AG04450 (cell line): ENCODE data around the gene PRKAG2. TPM values are rescaled to one million over a fixed set of nuclear protein-coding genes. Genes with fewer than 3 reads are reported as not detected.

Experiments used
- CTCF ChIA-PET: fragments of 300-600, 350-600 bp; formaldehyde crosslinking; extraction: SDS; loops from one replicate; lab custom pipeline; 2022; ENCODE audit warnings: antibody characterized with exemption, inconsistent platforms; lab: Charles Lee
- POLR2A ChIA-PET: fragments of 350-600 bp; formaldehyde crosslinking; extraction: SDS; loops from one replicate; lab custom pipeline; 2021; ENCODE audit warnings: antibody characterized with exemption, inconsistent platforms; lab: Yijun Ruan, JAX
- DNase-seq: peaks from one replicate; pipeline ENCODE4 v3.0.0-alpha.2; 2011; ENCODE audit warnings: low read depth, low spot score
- H3K27ac ChIP-seq: one replicate; pipeline ENCODE4 v1.5.1; 2012; ENCODE audit warnings: low read depth, low read length, control low read depth
- H3K27me3 ChIP-seq: one replicate; pipeline ENCODE4 v1.6.0; 2012; ENCODE audit warnings: low read length; ENCODE audit not compliant: control insufficient read depth, insufficient read depth
- H3K4me3 ChIP-seq: 2 replicates; pipeline ENCODE4 v1.5.1; 2011; ENCODE audit warnings: mild to moderate bottlenecking, low read depth, low read length, control low read depth
- H3K9me3 ChIP-seq: 2 replicates; pipeline ENCODE4 v1.5.1; 2012; ENCODE audit warnings: low read length; ENCODE audit not compliant: control insufficient read depth, insufficient read depth
- CTCF ChIP-seq: IDR thresholded peaks from 2 replicates; pipeline ENCODE4 v1.5.1; 2011; ENCODE audit warnings: low read depth, low read length, control low read depth, inconsistent platforms
- polyA plus RNA-seq: library from polyadenylated mRNA; depleted of rRNA; stranded (reverse); fragments of >200 nt; gene quantifications from 2 replicates; pipeline ENCODE4 v1.2.3, GENCODE V29; 2011

The PRKAG2 gene
- polyA plus RNA-seq, 1 experiment, result 45.0 TPM

GRCh38 chr7:151815419-151815818 lies 61.5 kb downstream of the PRKAG2 start:
- CTCF ChIA-PET, result no interaction called here

GRCh38 chr7:151814400-151815009 lies 62.4 kb downstream of the PRKAG2 start:
- Histone ChIP-seq H3K4me3 (no peak overlapping the region), H3K27me3 (peaks cover 61% of the 10 kb centered on the region), H3K9me3 (no peaks in the 10 kb centered on the region), H3K27ac (no peak overlapping the region)
- CTCF ChIA-PET, result no interaction called here
- TF ChIP-seq CTCF, result no peak
- POLR2A ChIA-PET, result no interaction called here
- DNase-seq, result no peak

More at GRCh38 chr7:151815419-151815818, 61.5 kb downstream of the PRKAG2 start:
- no peak for TF ChIP-seq CTCF
- POLR2A ChIA-PET, result no interaction called here
- Histone ChIP-seq H3K9me3 (no peaks in the 10 kb centered on the region), H3K4me3 (no peak overlapping the region), H3K27me3 (peaks cover 66% of the 10 kb centered on the region), H3K27ac (no peak overlapping the region)
- no peak for DNase-seq

- H3K9me3 ChIP-seq, result no peaks in the 10 kb centered on the region
Observed at GRCh38 chr7:151813997-151814396, 62.9 kb downstream of the PRKAG2 start.

GRCh38 chr7:151813445-151813844 lies 63.5 kb downstream of the PRKAG2 start:
- Histone ChIP-seq H3K27ac (no peak overlapping the region), H3K27me3 (peaks cover 54% of the 10 kb centered on the region), H3K9me3 (no peaks in the 10 kb centered on the region), H3K4me3 (no peak overlapping the region)
- no peak for DNase-seq
- CTCF ChIA-PET, result interaction anchor here (2.0 kb wide), 1 partner anchor 31 kb away, joined by 7 read pairs; no protein-coding TSS in a partner anchor
- POLR2A ChIA-PET, result no interaction called here
- no peak for TF ChIP-seq CTCF

More at GRCh38 chr7:151813997-151814396, 62.9 kb downstream of the PRKAG2 start:
- H3K27ac ChIP-seq, result no peak overlapping the region
- ChIA-PET CTCF (no interaction called here), POLR2A (no interaction called here)
- no peak for DNase-seq
- no peak for TF ChIP-seq CTCF
- peaks cover 58% of the 10 kb centered on the region for H3K27me3 ChIP-seq
- no peak overlapping the region for H3K4me3 ChIP-seq

GRCh38 chr7:151812967-151813366 lies 63.9 kb downstream of the PRKAG2 start:
- no peak overlapping the region for H3K4me3 ChIP-seq
- DNase-seq, result no peak
- no peaks in the 10 kb centered on the region for H3K9me3 ChIP-seq
- no peak overlapping the region for H3K27ac ChIP-seq
- CTCF ChIA-PET, result interaction anchor here (2.0 kb wide), 1 partner anchor 30 kb away, joined by 7 read pairs; no protein-coding TSS in a partner anchor
- TF ChIP-seq CTCF, result no peak
- POLR2A ChIA-PET, result no interaction called here
- peaks cover 54% of the 10 kb centered on the region for H3K27me3 ChIP-seq
